ENCODE results near the gene NTHL1.

GRCh38 chr16:2086812-2087747, 39.4 kb upstream of the NTHL1 start:
- TF ChIP-seq CTCF (IDR thresholded peaks at IDR 0.05) (no peak), REST (IDR thresholded peaks at IDR 0.05; ENCODE audit: insufficient read depth in 1 of 2, low read depth in 2 of 2, low read length in 1 of 2) (no peak)
